ENCODE data around the gene EBF4. TPM values are rescaled to one million over a fixed set of nuclear protein-coding genes. Genes with fewer than 3 reads are reported as not detected.

EBF4 gene
- total RNA-seq, 1 experiment from 2014 or later, result 11.4 TPM

GRCh38 chr20:2705931-2706645, 13.5 kb downstream of the EBF4 start:
- CTCF ChIA-PET, result no interaction called here
- H3K4me2 ChIP-seq (ENCODE audit: low read length), result no peak overlapping the region
- no peaks in the 10 kb centered on the region for H3K79me2 ChIP-seq (ENCODE audit: insufficient read depth, low read length)
- no peaks in the 10 kb centered on the region for H3K36me3 ChIP-seq (ENCODE audit: control insufficient read depth in 1 of 2, insufficient read depth in 2 of 2, low read length in 2 of 2)
- ATAC-seq (no peak), DNase-seq (ENCODE audit: low read depth, low spot score) (no peak)
- H3K9me3 ChIP-seq (ENCODE audit: control insufficient read depth in 1 of 2, insufficient read depth in 1 of 2, low read depth in 1 of 2, low read length in 2 of 2), result no peaks in the 10 kb centered on the region
- H3K4me1 ChIP-seq (ENCODE audit: control insufficient read depth in 1 of 2, insufficient read depth in 2 of 2, low read length in 2 of 2), result no peaks in the 10 kb centered on the region
- H3K4me3 ChIP-seq (replicated peaks in 1 of 2; ENCODE audit: low read depth in 1 of 2, low read length in 2 of 2), result no peak overlapping the region
- H3K9me2 ChIP-seq (ENCODE audit: insufficient read depth), result no peaks in the 10 kb centered on the region
- no peaks in the 10 kb centered on the region for H3K27me3 ChIP-seq (ENCODE audit: insufficient read depth, low read length)
- RAD21 ChIA-PET (ENCODE audit: low non-redundant PET in 1 of 2, low total read pairs in 2 of 2, uncharacterized antibody in 2 of 2, unreplicated experiment in 2 of 2), result no interaction called here
- no peak overlapping the region for H3K9ac ChIP-seq (ENCODE audit: low read length)
- no TSS peak for BruUV-seq (replicated peaks)
- TF ChIP-seq SP1 (IDR thresholded peaks at IDR 0.05; ENCODE audit: low read depth), result no peak
- TF ChIP-seq CBX3 (IDR thresholded peaks at IDR 0.05; ENCODE audit: low read depth), result no peak
- TF ChIP-seq JUND (IDR thresholded peaks at IDR 0.05), result no peak
- no peak for TF ChIP-seq POLR2AphosphoS5 (IDR thresholded peaks at IDR 0.05; ENCODE audit: low read depth, low read length)
- no peak for TF ChIP-seq ZNF274 (IDR thresholded peaks at IDR 0.05; ENCODE audit: low read depth, low read length)
- TF ChIP-seq SRF (IDR thresholded peaks at IDR 0.05; ENCODE audit: low read depth), result no peak
- no peak for TF ChIP-seq TCF7L2 (IDR thresholded peaks at IDR 0.05; ENCODE audit: borderline replicate concordance, extremely low read depth, insufficient read depth, insufficient read length)
- no peak for TF ChIP-seq MAX (IDR thresholded peaks at IDR 0.05)
- no peak for TF ChIP-seq CTCF (IDR thresholded peaks at IDR 0.05 in 2 of 3, conservative IDR thresholded peaks at IDR 0.05 in 1 of 3; ENCODE audit: borderline replicate concordance in 1 of 3, insufficient read depth in 1 of 3, low read depth in 2 of 3, low read length in 2 of 3)
- no peak for TF ChIP-seq ELF1 (IDR thresholded peaks at IDR 0.05; ENCODE audit: borderline replicate concordance, low read depth)
- TF ChIP-seq EZH2 (IDR thresholded peaks at IDR 0.05), result no peak
- no peak overlapping the region for H2AFZ ChIP-seq (ENCODE audit: low read depth, low read length, poor library complexity, severe bottlenecking)
- intact Hi-C loops (cut with micrococcal nuclease), result no loop called here
- H4K20me1 ChIP-seq (ENCODE audit: insufficient read depth), result no peaks in the 10 kb centered on the region
- no peak overlapping the region for H3K27ac ChIP-seq (ENCODE audit: low read depth, low read length)
- POLR2A ChIA-PET, result no interaction called here
